HepG2 (cell line): ENCODE data around the gene FAM174C. TPM values are rescaled to one million over a fixed set of nuclear protein-coding genes. Genes with fewer than 3 reads are reported as not detected.

Source experiments
- HDAC1 ChIP-seq: sonication (generic); formaldehyde crosslinking; IDR thresholded peaks from 2 replicates; pipeline ENCODE4 v1.5.1; 2020; ENCODE audit warnings: mild to moderate bottlenecking, missing genetic modification reagents
- KLF13 ChIP-seq: sonication (generic); formaldehyde crosslinking; IDR thresholded peaks from 2 replicates; pipeline ENCODE4 v1.4.0; 2020; ENCODE audit warnings: mild to moderate bottlenecking, missing genetic modification reagents
- RARG ChIP-seq: sonication (generic); formaldehyde crosslinking; IDR thresholded peaks from 2 replicates; pipeline ENCODE4 v1.4.0; 2020; ENCODE audit warnings: low read depth, mild to moderate bottlenecking, missing genetic modification reagents
- RBM39 ChIP-seq: fragments of 200-400 bp; formaldehyde crosslinking; IDR thresholded peaks from one replicate; pipeline ENCODE4 v1.6.1; 2018; ENCODE audit warnings: antibody characterized with exemption, mild to moderate bottlenecking, low read depth, low read length; ENCODE audit not compliant: poor library complexity, severe bottlenecking
- SRF ChIP-seq: IDR thresholded peaks from 2 replicates; pipeline ENCODE4 v1.6.1; 2011; ENCODE audit warnings: mild to moderate bottlenecking, low read depth, low read length, moderate library complexity
- TAF1 ChIP-seq: sonication (generic); formaldehyde crosslinking; IDR thresholded peaks from 2 replicates; pipeline ENCODE4 v1.4.0; 2020; ENCODE audit warnings: missing genetic modification reagents
- ZNF547 ChIP-seq: sonication (generic); formaldehyde crosslinking; IDR thresholded peaks from 2 replicates; pipeline ENCODE4 v1.5.1; 2020; ENCODE audit warnings: mild to moderate bottlenecking, missing genetic modification reagents
- ZNF672 ChIP-seq: sonication (generic); formaldehyde crosslinking; IDR thresholded peaks from 2 replicates; pipeline ENCODE4 v1.8.1; 2022; ENCODE audit warnings: missing genetic modification reagents
- ZNF83 ChIP-seq: sonication (generic); formaldehyde crosslinking; IDR thresholded peaks from 2 replicates; pipeline ENCODE4 v1.4.0; 2020; ENCODE audit warnings: missing genetic modification reagents, mild to moderate bottlenecking, borderline replicate concordance
- ZSCAN20 ChIP-seq: sonication (generic); formaldehyde crosslinking; IDR thresholded peaks from 2 replicates; pipeline ENCODE4 v1.4.0; 2020; ENCODE audit warnings: missing genetic modification reagents, mild to moderate bottlenecking, borderline replicate concordance
- polyA plus RNA-seq, 8 experiments: library from polyadenylated mRNA; depleted of rRNA in 3 of 8; stranded (reverse) in 7 of 8; unstranded in 1 of 8; fragments of >200 nt; fragmentation: Illumina TruSeq in 4 of 8; extraction: Trizol in 4 of 8; gene quantifications; 2 replicates each; pipeline versions ENCODE4 v1.2.1 to v1.2.3, GENCODE V29; 2011 to 2016; ENCODE audit warnings: low read depth in 4 of 8, missing spikeins in 1 of 8, mixed read lengths in 1 of 8; ENCODE audit not compliant: insufficient read depth in 1 of 8
- total RNA-seq, 5 experiments: library from RNA; depleted of rRNA; stranded (reverse); fragments of >200 nt; fragmentation: Illumina TruSeq; extraction: Trizol; gene quantifications; 2 replicates each; pipeline ENCODE4 v1.2.3, GENCODE V29; 2016; ENCODE audit warnings: low read depth in 1 of 5
- TF ChIP-seq, protein P1 (sequence below): sonication (generic); formaldehyde crosslinking; IDR thresholded peaks from 2 replicates; pipeline ENCODE4 v1.4.0; 2020; ENCODE audit warnings: mild to moderate bottlenecking, missing genetic modification reagents
- TF ChIP-seq, protein P2 (sequence below): sonication (generic); formaldehyde crosslinking; IDR thresholded peaks from 2 replicates; pipeline ENCODE4 v1.9.0; 2021; ENCODE audit warnings: missing genetic modification reagents, mild to moderate bottlenecking, borderline replicate concordance

The FAM174C gene
- total and polyA plus RNA-seq, 2 of the 13 experiments (the other 11 are each of a cell fraction or from before 2014, with no cell fraction given): 19.5 to 31.3 TPM

DNA sequence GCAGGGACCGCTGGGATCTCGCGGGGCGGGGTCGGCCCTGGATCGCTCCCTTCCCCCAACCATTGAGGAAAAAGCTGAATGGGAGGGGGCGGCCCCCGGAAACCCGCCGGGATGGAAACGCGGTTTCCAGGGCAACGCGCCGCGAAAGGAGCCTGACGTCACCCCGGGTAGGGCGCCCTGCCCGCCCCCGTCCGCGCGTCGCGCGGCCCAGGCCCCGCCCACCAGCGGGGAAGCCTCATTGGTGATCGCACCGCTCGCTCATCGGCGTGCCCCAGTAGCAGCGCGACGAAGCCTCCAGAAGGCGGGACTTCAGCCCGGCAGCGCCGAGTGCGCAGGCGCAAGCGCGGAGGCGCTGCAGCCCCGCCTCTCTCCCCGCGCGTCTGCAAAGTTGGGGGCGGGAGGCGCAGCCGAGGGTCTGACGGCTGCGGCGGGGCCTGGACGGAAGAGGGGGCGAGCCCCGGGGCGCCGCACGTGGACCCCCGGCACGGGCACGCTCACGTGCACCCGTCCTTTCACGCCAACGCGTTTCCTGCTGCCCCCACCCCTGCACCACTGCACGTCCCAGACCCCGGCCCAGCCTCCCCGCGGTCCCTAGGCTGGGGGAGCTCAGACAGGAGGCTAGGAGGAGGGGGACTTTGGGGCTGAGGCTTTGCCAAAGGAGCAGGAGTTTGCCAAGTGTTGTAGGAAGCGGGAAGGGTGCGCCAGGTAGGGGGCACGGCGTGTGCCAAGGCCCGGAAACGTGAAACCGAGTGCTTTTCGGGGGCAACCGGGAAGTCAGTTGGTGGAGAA, 14.4 kb upstream of the FAM174C start (continued):
- TF ChIP-seq KLF13: 0 out of 2 replicates have a peak, but pooled peaks have one; percentile 38
- no peak for TF ChIP-seq RARG (CRISPR knock-in tag)
- TF ChIP-seq ZNF83 (CRISPR knock-in tag): no peak
- no peak for TF ChIP-seq ZSCAN20 (CRISPR knock-in tag)
- TF ChIP-seq TAF1 (CRISPR knock-in tag): peak; percentile 53
- TF ChIP-seq HDAC1 (CRISPR knock-in tag): peak; percentile 79
- TF ChIP-seq, protein P1, sequence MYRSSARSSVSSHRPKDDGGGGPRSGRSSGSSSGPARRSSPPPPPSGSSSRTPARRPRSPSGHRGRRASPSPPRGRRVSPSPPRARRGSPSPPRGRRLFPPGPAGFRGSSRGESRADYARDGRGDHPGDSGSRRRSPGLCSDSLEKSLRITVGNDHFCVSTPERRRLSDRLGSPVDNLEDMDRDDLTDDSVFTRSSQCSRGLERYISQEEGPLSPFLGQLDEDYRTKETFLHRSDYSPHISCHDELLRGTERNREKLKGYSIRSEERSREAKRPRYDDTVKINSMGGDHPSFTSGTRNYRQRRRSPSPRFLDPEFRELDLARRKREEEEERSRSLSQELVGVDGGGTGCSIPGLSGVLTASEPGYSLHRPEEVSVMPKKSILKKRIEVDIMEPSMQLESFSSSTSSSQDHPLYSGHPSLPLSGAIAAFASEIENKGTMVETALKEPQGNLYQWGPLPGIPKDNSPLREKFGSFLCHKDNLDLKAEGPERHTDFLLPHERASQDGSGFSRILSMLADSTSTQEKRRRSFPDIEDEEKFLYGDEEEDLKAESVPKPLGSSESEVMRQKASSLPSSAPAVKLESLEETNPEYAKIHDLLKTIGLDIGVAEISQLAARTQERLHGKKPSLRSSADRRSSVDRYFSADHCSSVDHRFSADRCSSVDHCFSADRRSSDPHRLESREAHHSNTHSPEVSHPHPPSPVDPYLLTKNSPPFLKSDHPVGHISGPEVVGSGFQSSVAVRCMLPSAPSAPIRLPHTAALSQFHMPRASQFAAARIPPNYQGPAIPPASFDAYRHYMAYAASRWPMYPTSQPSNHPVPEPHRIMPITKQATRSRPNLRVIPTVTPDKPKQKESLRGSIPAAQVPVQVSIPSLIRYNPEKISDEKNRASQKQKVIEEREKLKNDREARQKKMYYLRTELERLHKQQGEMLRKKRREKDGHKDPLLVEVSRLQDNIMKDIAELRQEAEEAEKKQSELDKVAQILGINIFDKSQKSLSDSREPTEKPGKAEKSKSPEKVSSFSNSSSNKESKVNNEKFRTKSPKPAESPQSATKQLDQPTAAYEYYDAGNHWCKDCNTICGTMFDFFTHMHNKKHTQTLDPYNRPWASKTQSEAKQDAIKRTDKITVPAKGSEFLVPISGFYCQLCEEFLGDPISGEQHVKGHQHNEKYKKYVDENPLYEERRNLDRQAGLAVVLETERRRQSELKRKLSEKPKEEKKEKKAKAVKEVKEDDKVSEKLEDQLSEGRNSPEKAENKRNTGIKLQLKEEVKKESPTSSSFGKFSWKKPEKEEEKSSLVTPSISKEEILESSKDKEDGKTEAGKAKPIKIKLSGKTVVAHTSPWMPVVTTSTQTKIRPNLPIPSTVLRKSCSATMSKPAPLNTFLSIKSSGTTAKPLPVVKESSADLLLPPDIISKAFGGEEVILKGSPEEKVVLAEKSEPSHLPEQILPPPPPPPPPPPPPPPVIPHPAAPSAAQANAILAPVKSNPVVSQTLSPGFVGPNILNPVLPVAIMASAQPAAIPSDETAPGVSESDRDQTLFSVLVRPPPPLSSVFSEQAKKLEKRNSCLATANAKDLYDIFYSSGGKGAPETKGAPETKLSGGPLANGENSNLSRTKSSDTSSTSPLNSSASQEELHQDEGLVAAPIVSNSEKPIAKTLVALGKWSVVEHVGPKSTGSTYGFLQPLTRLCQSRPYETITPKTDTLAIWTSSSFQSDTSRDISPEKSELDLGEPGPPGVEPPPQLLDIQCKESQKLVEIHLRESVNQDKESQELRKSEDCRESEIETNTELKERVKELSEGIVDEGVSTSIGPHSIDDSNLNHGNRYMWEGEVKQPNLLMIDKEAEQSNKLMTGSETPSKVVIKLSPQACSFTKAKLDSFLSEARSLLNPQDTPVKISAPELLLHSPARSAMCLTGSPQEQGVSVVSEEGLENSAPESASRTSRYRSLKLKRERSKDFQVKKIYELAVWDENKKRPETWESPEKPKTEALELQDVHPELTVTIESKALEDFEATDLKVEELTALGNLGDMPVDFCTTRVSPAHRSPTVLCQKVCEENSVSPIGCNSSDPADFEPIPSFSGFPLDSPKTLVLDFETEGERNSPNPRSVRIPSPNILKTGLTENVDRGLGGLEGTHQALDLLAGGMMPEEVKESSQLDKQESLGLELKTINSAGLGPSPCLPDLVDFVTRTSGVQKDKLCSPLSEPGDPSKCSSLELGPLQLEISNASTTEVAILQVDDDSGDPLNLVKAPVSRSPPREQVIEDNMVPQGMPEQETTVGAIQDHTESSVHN (CRISPR knock-in tag): no peak
- TF ChIP-seq, protein P2, sequence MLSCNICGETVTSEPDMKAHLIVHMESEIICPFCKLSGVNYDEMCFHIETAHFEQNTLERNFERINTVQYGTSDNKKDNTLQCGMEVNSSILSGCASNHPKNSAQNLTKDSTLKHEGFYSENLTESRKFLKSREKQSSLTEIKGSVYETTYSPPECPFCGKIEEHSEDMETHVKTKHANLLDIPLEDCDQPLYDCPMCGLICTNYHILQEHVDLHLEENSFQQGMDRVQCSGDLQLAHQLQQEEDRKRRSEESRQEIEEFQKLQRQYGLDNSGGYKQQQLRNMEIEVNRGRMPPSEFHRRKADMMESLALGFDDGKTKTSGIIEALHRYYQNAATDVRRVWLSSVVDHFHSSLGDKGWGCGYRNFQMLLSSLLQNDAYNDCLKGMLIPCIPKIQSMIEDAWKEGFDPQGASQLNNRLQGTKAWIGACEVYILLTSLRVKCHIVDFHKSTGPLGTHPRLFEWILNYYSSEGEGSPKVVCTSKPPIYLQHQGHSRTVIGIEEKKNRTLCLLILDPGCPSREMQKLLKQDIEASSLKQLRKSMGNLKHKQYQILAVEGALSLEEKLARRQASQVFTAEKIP (CRISPR knock-in tag): no peak
- TF ChIP-seq ZNF672 (CRISPR knock-in tag): no peak
- TF ChIP-seq SRF: no peak
- TF ChIP-seq RBM39: no peak
- TF ChIP-seq ZNF547 (CRISPR knock-in tag): no peak
